ENCODE data around the gene KCNQ1OT1. TPM values are rescaled to one million over a fixed set of nuclear protein-coding genes. Genes with fewer than 3 reads are reported as not detected.

KCNQ1OT1 gene
- total RNA-seq, 1 experiment from 2014 or later = 2.7 TPM

DNA sequence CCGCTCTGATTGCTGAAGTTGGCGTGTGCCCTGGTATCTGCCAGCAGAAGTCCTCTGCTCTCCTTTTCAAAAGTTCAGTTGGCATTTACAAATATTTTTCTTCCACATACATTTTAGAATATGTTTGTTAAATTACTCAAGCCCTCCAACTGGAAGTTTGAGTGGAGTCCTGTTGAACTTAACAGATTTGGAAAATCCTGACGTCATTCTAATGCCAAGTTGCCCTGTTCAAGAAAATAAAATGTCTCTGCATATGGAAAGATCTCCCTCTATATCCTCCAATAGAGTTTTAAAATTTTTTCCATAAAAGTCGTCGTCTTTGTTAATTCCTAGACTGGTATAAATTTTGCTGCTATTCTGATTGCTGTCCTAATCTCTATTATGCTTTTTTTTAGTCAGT is 3.3 kb downstream of the KCNQ1OT1 start:
- no peak for DNase-seq
- H3K36me3 ChIP-seq (ENCODE audit: insufficient read depth, low read length) = no peaks in the 10 kb centered on the region; the same call in 1 of the 2 replicates
- no peaks in the 10 kb centered on the region for H3K9me2 ChIP-seq (replicated peaks; ENCODE audit: insufficient read depth, low read length)
- H3K4me2 ChIP-seq (ENCODE audit: low read depth, low read length, poor library complexity, severe bottlenecking) = no peak overlapping the region
- H4K20me1 ChIP-seq (ENCODE audit: insufficient read depth, low read depth, low read length) = peaks cover 25% of the 10 kb centered on the region
- H3K9me3 ChIP-seq (ENCODE audit: low read length) = no peaks in the 10 kb centered on the region
- H3K4me1 ChIP-seq (ENCODE audit: low read length) = peaks cover 75% of the 10 kb centered on the region
- no peak overlapping the region for H3K27ac ChIP-seq (ENCODE audit: low read length)
- no peak overlapping the region for H2AFZ ChIP-seq (ENCODE audit: low read length)
- no peak overlapping the region for H3K4me3 ChIP-seq (ENCODE audit: low read length)
- H3K9ac ChIP-seq (ENCODE audit: low read length) = no peak overlapping the region
- no peaks in the 10 kb centered on the region for H3K27me3 ChIP-seq (ENCODE audit: low read length)
- H3K79me2 ChIP-seq (ENCODE audit: low read length) = peaks cover 76% of the 10 kb centered on the region

DNA sequence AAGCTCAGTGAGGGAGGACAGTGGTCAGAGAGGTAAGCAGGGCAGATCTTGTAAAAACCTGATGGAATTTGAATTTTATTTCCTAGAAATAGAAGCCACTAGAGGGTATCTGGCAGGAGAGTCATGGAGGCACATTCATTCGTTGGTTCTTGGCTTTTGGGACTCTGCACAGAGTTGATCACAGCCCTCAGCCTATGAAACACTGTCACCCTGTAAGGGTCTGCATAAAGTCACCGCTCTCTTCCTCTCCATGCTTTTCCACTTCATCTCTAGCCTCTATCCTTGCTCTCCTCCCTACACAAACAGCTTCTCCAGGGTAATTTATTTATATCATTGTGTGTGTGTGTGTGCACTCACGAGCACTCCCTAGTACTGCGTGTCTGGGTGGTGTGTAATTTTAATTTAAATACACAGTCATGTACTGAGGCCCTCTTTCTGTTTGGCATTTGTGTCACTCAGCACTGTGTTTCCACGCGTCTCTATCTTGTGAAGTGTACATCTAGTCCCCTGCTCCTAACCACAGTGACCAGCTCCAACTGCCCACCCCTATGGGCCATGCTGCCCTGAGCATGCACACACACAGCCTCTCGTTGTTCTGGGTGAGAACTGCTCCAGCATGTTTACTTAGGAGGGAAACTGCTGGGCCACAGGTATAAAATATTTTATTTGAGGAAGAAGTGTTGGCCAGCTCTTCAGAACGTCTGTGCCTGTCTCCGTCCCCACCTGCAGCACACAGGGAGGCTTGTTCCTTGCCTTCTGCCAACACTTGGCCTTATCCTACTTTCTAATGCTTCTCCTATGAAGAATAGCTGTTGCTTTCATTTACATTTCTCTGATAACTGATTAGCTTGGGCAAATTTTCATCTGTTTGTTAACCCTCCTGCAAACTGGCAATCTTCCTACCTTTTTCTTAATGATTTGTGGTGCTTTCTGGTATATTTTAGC is 4.5 kb downstream of the KCNQ1OT1 start:
- Histone ChIP-seq H3K36me3 (ENCODE audit: insufficient read depth, low read length) (no peaks in the 10 kb centered on the region; the same call in 1 of the 2 replicates), H3K9me3 (ENCODE audit: low read length) (no peaks in the 10 kb centered on the region), H3K9ac (ENCODE audit: low read length) (no peak overlapping the region), H3K4me3 (ENCODE audit: low read length) (no peak overlapping the region), H3K27ac (ENCODE audit: low read length) (no peak overlapping the region), H4K20me1 (ENCODE audit: insufficient read depth, low read depth, low read length) (peaks cover 35% of the 10 kb centered on the region), H2AFZ (ENCODE audit: low read length) (no peak overlapping the region), H3K79me2 (ENCODE audit: low read length) (peaks cover 88% of the 10 kb centered on the region), H3K9me2 (replicated peaks; ENCODE audit: insufficient read depth, low read length) (no peaks in the 10 kb centered on the region), H3K27me3 (ENCODE audit: low read length) (no peaks in the 10 kb centered on the region), H3K4me2 (ENCODE audit: low read depth, low read length, poor library complexity, severe bottlenecking) (no peak overlapping the region), H3K4me1 (ENCODE audit: low read length) (peaks cover 75% of the 10 kb centered on the region)
- DNase-seq = no peak

DNA sequence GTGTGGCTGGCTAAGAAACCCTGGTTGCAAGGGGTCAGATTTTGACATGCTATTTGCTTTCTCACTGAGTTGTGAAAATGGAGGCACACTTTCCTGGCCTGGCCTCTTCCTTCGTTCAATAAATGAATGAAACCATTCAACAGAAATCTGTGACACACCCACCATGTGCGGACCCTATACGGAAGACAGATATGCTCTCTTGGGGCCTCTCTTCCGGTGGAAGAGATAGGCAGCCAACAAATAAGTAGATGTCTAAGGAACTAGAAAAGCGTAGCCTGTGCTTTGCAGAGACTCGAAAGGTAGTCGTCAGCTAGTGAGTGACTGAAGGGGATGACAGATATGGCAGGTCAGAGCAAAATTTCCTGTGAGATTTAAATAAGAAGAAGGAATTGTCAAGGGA is 5.3 kb downstream of the KCNQ1OT1 start:
- no peak overlapping the region for H3K9ac ChIP-seq (ENCODE audit: low read length)
- peaks cover 81% of the 10 kb centered on the region for H3K4me1 ChIP-seq (ENCODE audit: low read length)
- H3K79me2 ChIP-seq (ENCODE audit: low read length) = peaks cover 94% of the 10 kb centered on the region
- peaks cover 41% of the 10 kb centered on the region for H4K20me1 ChIP-seq (ENCODE audit: insufficient read depth, low read depth, low read length)
- H3K9me2 ChIP-seq (replicated peaks; ENCODE audit: insufficient read depth, low read length) = no peaks in the 10 kb centered on the region
- no peak overlapping the region for H2AFZ ChIP-seq (ENCODE audit: low read length)
- DNase-seq = no peak
- no peaks in the 10 kb centered on the region for H3K27me3 ChIP-seq (ENCODE audit: low read length)
- no peaks in the 10 kb centered on the region for H3K9me3 ChIP-seq (ENCODE audit: low read length)
- H3K4me3 ChIP-seq (ENCODE audit: low read length) = no peak overlapping the region
- H3K36me3 ChIP-seq (ENCODE audit: insufficient read depth, low read length) = no peaks in the 10 kb centered on the region; the same call in 1 of the 2 replicates
- H3K4me2 ChIP-seq (ENCODE audit: low read depth, low read length, poor library complexity, severe bottlenecking) = no peak overlapping the region
- no peak overlapping the region for H3K27ac ChIP-seq (ENCODE audit: low read length)

DNA sequence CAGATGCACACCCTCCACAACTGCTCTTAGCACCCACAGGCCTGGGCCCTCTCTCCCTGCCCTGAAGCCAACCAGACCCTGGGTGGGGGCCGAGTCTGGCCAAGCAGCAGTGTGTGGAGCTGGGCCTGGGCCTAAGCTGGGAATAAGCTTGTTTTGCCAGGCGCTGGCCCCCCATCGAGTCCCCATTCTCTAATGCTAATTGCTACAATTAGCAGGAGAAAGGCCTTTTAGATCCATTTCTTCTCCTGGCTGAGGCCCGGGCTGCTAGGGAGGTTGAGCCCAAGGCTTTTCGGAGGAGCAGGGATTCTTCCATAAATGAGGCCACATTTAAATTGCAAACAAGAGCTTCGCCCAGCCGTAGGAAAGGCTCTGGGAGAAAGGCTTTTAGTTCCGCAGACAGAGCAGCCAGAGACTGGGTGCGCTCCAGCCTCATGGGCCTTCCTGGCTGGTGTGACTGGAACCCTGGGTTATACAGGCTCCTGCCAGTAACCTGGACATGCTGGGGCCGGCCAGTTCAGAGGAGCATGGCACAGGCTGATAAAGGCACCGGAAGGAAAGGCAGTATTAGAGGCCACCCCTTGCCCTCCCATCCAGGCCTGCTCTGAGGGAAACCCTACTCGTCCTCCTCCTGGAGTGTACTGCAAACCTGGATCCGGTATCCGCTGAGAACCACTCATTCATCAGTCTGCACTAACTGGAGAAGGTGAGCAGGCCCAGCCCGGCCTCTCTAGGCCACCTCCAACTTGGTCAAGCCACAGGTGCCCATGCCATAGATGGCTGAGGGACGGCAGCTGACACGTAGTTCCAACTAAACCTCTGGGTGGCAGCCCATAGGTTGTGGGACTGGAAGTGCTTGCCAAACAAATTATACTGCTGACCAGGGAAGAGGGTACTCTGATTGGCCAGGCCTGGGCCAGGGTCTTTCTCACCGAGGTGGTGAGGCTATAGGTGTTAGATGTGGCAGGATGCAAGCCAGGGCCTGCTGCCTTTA is 6.2 kb downstream of the KCNQ1OT1 start:
- Histone ChIP-seq H3K4me1 (ENCODE audit: low read length) (peaks cover 91% of the 10 kb centered on the region), H4K20me1 (ENCODE audit: insufficient read depth, low read depth, low read length) (peaks cover 43% of the 10 kb centered on the region), H3K79me2 (ENCODE audit: low read length) (peaks cover 94% of the 10 kb centered on the region), H3K27ac (ENCODE audit: low read length) (no peak overlapping the region), H3K4me2 (ENCODE audit: low read depth, low read length, poor library complexity, severe bottlenecking) (no peak overlapping the region), H3K27me3 (ENCODE audit: low read length) (no peaks in the 10 kb centered on the region), H3K9me2 (replicated peaks; ENCODE audit: insufficient read depth, low read length) (no peaks in the 10 kb centered on the region), H3K4me3 (ENCODE audit: low read length) (no peak overlapping the region), H2AFZ (ENCODE audit: low read length) (no peak overlapping the region), H3K36me3 (ENCODE audit: insufficient read depth, low read length) (no peaks in the 10 kb centered on the region; the same call in 1 of the 2 replicates), H3K9me3 (ENCODE audit: low read length) (no peaks in the 10 kb centered on the region), H3K9ac (ENCODE audit: low read length) (no peak overlapping the region)
- DNase-seq = no peak

DNA sequence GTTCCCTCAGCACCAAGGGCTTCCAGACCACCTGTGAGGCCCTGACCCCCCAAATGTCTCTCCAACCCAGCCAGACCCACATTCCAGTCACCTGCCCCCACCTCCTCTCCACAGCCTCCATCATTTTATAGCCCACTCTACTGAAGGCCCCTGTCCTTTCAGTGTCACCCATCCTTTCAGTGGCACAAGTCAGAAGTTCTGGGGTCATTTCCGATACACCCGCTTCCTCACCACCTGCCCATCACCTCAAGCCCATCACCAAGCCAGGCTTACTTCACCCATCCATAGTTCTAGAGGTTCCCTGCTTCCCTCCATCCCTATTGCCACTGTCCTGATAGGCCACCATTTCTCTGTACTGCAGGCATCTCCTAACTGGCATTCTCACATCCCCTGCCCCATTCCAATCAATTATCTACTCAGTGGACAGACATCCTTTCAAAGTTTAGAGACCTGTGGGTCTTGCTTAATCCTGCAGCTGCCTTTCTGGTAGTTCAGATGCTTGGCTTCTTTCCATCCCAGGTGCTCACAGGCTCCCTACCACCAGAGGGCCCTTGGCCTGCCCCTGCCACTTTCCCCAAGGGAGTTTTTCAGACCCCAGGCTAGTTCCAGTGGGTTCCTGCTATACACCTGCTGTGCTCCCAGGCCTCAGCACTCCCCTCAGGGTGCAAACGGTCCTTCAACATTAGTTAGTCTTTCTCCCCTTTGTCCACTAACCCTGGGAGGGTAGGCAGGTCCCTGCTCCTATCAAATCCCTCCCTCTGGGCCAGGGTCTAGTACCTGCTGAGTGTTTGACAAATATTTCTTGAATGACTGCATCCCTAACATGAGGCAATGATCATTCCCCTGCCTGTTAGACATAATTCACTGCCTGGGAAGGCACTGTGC is 7.6 kb downstream of the KCNQ1OT1 start:
- H3K9me2 ChIP-seq (replicated peaks; ENCODE audit: insufficient read depth, low read length) = no peaks in the 10 kb centered on the region
- peaks cover 56% of the 10 kb centered on the region for H4K20me1 ChIP-seq (ENCODE audit: insufficient read depth, low read depth, low read length)
- no peak overlapping the region for H3K4me2 ChIP-seq (ENCODE audit: low read depth, low read length, poor library complexity, severe bottlenecking)
- H3K27ac ChIP-seq (ENCODE audit: low read length) = no peak overlapping the region
- no peaks in the 10 kb centered on the region; the same call in 1 of the 2 replicates for H3K36me3 ChIP-seq (ENCODE audit: insufficient read depth, low read length)
- H2AFZ ChIP-seq (ENCODE audit: low read length) = no peak overlapping the region
- no peak overlapping the region for H3K4me3 ChIP-seq (ENCODE audit: low read length)
- H3K79me2 ChIP-seq (ENCODE audit: low read length) = peaks cover 94% of the 10 kb centered on the region
- no peaks in the 10 kb centered on the region for H3K9me3 ChIP-seq (ENCODE audit: low read length)
- no peaks in the 10 kb centered on the region for H3K27me3 ChIP-seq (ENCODE audit: low read length)
- H3K9ac ChIP-seq (ENCODE audit: low read length) = no peak overlapping the region
- peaks cover 87% of the 10 kb centered on the region for H3K4me1 ChIP-seq (ENCODE audit: low read length)
- peak; percentile 57 for DNase-seq

DNA sequence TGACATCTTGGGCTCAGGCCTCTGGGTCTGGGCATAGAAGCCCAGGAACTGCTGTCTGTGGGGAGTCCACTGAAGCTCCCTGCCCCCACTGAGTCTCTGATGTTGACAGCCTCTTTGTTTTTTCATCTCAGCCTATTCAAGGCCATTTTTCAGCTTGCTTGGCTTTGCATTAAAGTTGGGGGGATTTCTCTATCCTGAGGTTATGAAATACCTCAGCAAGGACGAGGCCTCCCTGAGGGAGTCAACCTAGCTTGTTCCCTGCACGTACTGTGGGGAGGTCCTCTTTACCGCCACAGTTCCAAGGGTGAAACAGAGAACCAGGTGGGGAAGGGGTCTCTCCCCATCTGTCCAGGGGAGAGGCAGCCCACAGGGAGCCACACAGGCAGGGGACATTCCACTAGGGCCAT is 8.4 kb downstream of the KCNQ1OT1 start:
- H3K9ac ChIP-seq (ENCODE audit: low read length) = no peak overlapping the region

DNA sequence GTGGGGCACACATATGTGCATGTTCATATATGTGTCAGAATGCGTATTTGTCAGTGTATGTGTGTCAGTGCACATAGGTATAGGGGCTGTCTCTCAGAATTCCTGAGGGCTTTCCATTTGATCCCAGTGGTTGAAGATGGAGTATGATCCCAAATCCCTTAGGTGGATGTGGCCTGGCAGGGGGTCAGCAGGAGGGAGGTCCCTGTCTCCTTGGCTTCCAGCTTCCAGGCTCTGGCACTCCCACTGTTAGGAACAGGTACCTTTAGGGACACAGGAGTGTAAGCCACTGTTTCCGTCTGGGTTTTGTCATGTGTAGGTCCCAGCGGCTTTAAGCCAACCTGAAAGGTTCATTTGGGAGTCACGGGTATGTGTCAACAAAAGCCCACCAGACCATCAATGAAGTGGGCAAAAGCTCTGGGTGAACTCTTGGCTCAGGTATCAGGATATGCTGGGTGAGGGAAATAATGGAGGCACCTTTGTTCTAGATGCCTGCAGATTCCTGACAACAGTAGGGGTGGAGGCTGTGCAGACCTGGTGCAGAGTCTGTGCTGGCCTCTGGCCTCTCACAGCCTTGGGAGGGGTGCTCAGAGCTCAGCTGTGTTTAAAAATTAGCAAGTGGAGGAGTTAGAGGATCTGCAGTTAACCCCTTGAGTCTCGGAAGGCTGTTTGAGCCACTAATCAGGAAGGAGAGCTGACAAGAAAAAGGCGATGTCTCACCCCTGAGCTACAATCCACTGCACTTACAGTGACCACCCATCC is 9.0 kb downstream of the KCNQ1OT1 start:
- DNase-seq = no peak
- Histone ChIP-seq H3K36me3 (ENCODE audit: insufficient read depth, low read length) (no peaks in the 10 kb centered on the region), H3K4me3 (ENCODE audit: low read length) (no peak overlapping the region), H3K9me3 (ENCODE audit: low read length) (no peaks in the 10 kb centered on the region), H3K79me2 (ENCODE audit: low read length) (peaks cover 83% of the 10 kb centered on the region), H2AFZ (ENCODE audit: low read length) (no peak overlapping the region), H3K9me2 (replicated peaks; ENCODE audit: insufficient read depth, low read length) (no peaks in the 10 kb centered on the region), H3K4me1 (ENCODE audit: low read length) (peaks cover 73% of the 10 kb centered on the region), H3K27ac (ENCODE audit: low read length) (no peak overlapping the region), H4K20me1 (ENCODE audit: insufficient read depth, low read depth, low read length) (peaks cover 54% of the 10 kb centered on the region; the same call in 1 of the 2 replicates), H3K4me2 (ENCODE audit: low read depth, low read length, poor library complexity, severe bottlenecking) (no peak overlapping the region), H3K9ac (ENCODE audit: low read length) (no peak overlapping the region), H3K27me3 (ENCODE audit: low read length) (no peaks in the 10 kb centered on the region)

More for the DNA sequence above, 8.4 kb downstream of the KCNQ1OT1 start:
- Histone ChIP-seq H2AFZ (ENCODE audit: low read length) (no peak overlapping the region), H3K9me3 (ENCODE audit: low read length) (no peaks in the 10 kb centered on the region), H3K4me3 (ENCODE audit: low read length) (no peak overlapping the region), H4K20me1 (ENCODE audit: insufficient read depth, low read depth, low read length) (peaks cover 57% of the 10 kb centered on the region), H3K27ac (ENCODE audit: low read length) (no peak overlapping the region), H3K4me1 (ENCODE audit: low read length) (peaks cover 78% of the 10 kb centered on the region), H3K79me2 (ENCODE audit: low read length) (peaks cover 89% of the 10 kb centered on the region), H3K27me3 (ENCODE audit: low read length) (no peaks in the 10 kb centered on the region), H3K9me2 (replicated peaks; ENCODE audit: insufficient read depth, low read length) (no peaks in the 10 kb centered on the region), H3K36me3 (ENCODE audit: insufficient read depth, low read length) (no peaks in the 10 kb centered on the region), H3K4me2 (ENCODE audit: low read depth, low read length, poor library complexity, severe bottlenecking) (no peak overlapping the region)
- DNase-seq = no peak

All from Karpas-422 (cell line).